Measurements from ENCODE around the gene SMARCC1.

DNA sequence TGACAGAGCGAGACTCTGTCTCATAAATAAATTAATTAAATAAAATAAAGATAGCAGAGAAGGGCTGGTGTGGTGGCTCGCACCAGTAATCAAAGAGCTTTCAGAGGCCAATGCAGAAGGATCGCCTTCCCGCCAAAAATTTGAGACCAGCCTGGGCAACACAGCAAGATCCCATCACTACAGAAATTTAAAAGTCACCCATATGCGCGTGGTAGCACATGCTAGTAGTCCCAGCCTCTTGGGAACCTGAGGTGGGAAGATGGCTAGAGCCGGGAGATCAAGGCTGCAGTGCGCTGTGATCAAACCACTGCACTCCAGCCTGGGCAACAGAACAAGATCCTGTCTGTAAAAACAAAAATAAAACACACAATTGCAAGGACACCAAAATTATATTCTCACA is 9.6 kb downstream of the SMARCC1 start:
- TF ChIP-seq, protein P1, sequence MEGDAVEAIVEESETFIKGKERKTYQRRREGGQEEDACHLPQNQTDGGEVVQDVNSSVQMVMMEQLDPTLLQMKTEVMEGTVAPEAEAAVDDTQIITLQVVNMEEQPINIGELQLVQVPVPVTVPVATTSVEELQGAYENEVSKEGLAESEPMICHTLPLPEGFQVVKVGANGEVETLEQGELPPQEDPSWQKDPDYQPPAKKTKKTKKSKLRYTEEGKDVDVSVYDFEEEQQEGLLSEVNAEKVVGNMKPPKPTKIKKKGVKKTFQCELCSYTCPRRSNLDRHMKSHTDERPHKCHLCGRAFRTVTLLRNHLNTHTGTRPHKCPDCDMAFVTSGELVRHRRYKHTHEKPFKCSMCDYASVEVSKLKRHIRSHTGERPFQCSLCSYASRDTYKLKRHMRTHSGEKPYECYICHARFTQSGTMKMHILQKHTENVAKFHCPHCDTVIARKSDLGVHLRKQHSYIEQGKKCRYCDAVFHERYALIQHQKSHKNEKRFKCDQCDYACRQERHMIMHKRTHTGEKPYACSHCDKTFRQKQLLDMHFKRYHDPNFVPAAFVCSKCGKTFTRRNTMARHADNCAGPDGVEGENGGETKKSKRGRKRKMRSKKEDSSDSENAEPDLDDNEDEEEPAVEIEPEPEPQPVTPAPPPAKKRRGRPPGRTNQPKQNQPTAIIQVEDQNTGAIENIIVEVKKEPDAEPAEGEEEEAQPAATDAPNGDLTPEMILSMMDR (IDR thresholded peaks at IDR 0.05): no peak
- no peak for TF ChIP-seq POLR2A (IDR thresholded peaks at IDR 0.05)
